WTC11 (cell line): Measurements from ENCODE around the gene SLAMF6. TPM values are rescaled to one million over a fixed set of nuclear protein-coding genes. Genes with fewer than 3 reads are reported as not detected.

Experiments used
- ATAC-seq: fragments of 200-7000 bp; cut with Tn5 transposase; 2 replicates; pipeline ENCODE4 v1.10.0; 2021; ENCODE audit warnings: mild to moderate bottlenecking, moderate library complexity
- CTCF ChIA-PET: fragments of 300-600 bp; sonication (Branson Sonifier 250); formaldehyde crosslinking; loops from one replicate; lab custom pipeline; 2021; ENCODE audit warnings: antibody characterized with exemption; lab: Charles Lee
- POLR2A ChIA-PET: fragments of 350-600 bp; sonication (Branson Sonifier 250); formaldehyde crosslinking; loops from one replicate; lab custom pipeline; 2021; ENCODE audit warnings: antibody characterized with exemption; lab: Charles Lee
- DNase-seq: peaks from one replicate; pipeline ENCODE4 v3.0.0; 2021; ENCODE audit warnings: low spot score
- H3K27ac Mint-ChIP-seq: 2 replicates; pipeline ENCODE4 v1.8.0; 2021; ENCODE audit warnings: mixed read lengths
- H3K27me3 Mint-ChIP-seq: 2 replicates; pipeline ENCODE4 v1.8.0; 2021; ENCODE audit warnings: low read depth, mild to moderate bottlenecking, moderate library complexity, mixed read lengths
- H3K36me3 Mint-ChIP-seq: 2 replicates; pipeline ENCODE4 v1.8.0; 2021; ENCODE audit warnings: mixed read lengths
- H3K4me1 Mint-ChIP-seq: 2 replicates; pipeline ENCODE4 v1.8.0; 2022; ENCODE audit warnings: mixed read lengths
- H3K4me3 Mint-ChIP-seq: 2 replicates; pipeline ENCODE4 v1.8.0; 2021; ENCODE audit warnings: mild to moderate bottlenecking, moderate library complexity, mixed read lengths
- H3K9me3 Mint-ChIP-seq: 2 replicates; pipeline ENCODE4 v1.8.0; 2021; ENCODE audit warnings: mixed read lengths
- ESRRA ChIP-seq: sonication (generic); formaldehyde crosslinking; IDR thresholded peaks from 2 replicates; pipeline ENCODE4 v1.8.1; 2022; ENCODE audit warnings: mild to moderate bottlenecking, missing genetic modification reagents, borderline replicate concordance
- ETV6 ChIP-seq: sonication (generic); formaldehyde crosslinking; IDR thresholded peaks from 2 replicates; pipeline ENCODE4 v1.8.1; 2022; ENCODE audit warnings: mild to moderate bottlenecking, missing genetic modification reagents
- IRF2 ChIP-seq: sonication (generic); formaldehyde crosslinking; IDR thresholded peaks from 2 replicates; pipeline ENCODE4 v1.8.0; 2022; ENCODE audit warnings: low read depth, missing genetic modification reagents, borderline replicate concordance
- MLX ChIP-seq: sonication (generic); formaldehyde crosslinking; IDR thresholded peaks from 2 replicates; pipeline ENCODE4 v1.8.1; 2023; ENCODE audit warnings: mild to moderate bottlenecking, missing genetic modification reagents, moderate library complexity
- NR3C1 ChIP-seq: sonication (generic); formaldehyde crosslinking; conservative IDR thresholded peaks from 2 replicates; pipeline ENCODE4 v1.8.1; 2023; ENCODE audit warnings: low read depth, mild to moderate bottlenecking, missing genetic modification reagents
- RELA ChIP-seq: sonication (generic); formaldehyde crosslinking; IDR thresholded peaks from 2 replicates; pipeline ENCODE4 v1.8.1; 2022; ENCODE audit warnings: missing genetic modification reagents, mild to moderate bottlenecking, borderline replicate concordance
- SMAD4 ChIP-seq: sonication (generic); formaldehyde crosslinking; IDR thresholded peaks from 2 replicates; pipeline ENCODE4 v1.8.0; 2022; ENCODE audit warnings: mild to moderate bottlenecking, missing genetic modification reagents
- TEAD4 ChIP-seq: sonication (generic); formaldehyde crosslinking; IDR thresholded peaks from 2 replicates; pipeline ENCODE4 v1.8.0; 2022; ENCODE audit warnings: mild to moderate bottlenecking, missing genetic modification reagents
- TP53 ChIP-seq: sonication (generic); formaldehyde crosslinking; IDR thresholded peaks from 2 replicates; pipeline ENCODE4 v1.8.1; 2023; ENCODE audit warnings: mild to moderate bottlenecking, missing genetic modification reagents
- ZNF671 ChIP-seq: fragments of 250-450 bp; sonication (Bioruptor Pico); IDR thresholded peaks from 2 replicates; pipeline ENCODE4 v1.8.0; 2021; ENCODE audit warnings: mild to moderate bottlenecking
- total RNA-seq: library from RNA; stranded (reverse); gene quantifications from 3 replicates; pipeline ENCODE4 v1.2.3, GENCODE V29; 2021
- TF ChIP-seq, protein P1 (sequence below): sonication (generic); formaldehyde crosslinking; IDR thresholded peaks from 2 replicates; pipeline ENCODE4 v1.8.1; 2022; ENCODE audit warnings: mild to moderate bottlenecking, missing genetic modification reagents, moderate library complexity, borderline replicate concordance
- TF ChIP-seq, protein P2 (sequence below): sonication (generic); formaldehyde crosslinking; IDR thresholded peaks from 2 replicates; pipeline ENCODE4 v1.8.0; 2023; ENCODE audit warnings: mild to moderate bottlenecking, missing genetic modification reagents
- TF ChIP-seq, protein P3 (sequence below): fragments of 250-450 bp; sonication (Bioruptor Pico); IDR thresholded peaks from 2 replicates; pipeline ENCODE4 v1.9.0; 2021; ENCODE audit warnings: moderate library complexity, mild to moderate bottlenecking, inconsistent platforms, borderline replicate concordance
- TF ChIP-seq, protein P4 (sequence below): sonication (generic); formaldehyde crosslinking; IDR thresholded peaks from 2 replicates; pipeline ENCODE4 v1.8.1; 2023; ENCODE audit warnings: mild to moderate bottlenecking, missing genetic modification reagents, borderline replicate concordance

SLAMF6 gene
- total RNA-seq, 1 experiment from 2014 or later: not detected

- peaks cover 10% of the 10 kb centered on the region for H3K9me3 Mint-ChIP-seq
- ATAC-seq: no peak
- H3K4me3 Mint-ChIP-seq: no peak overlapping the region
- H3K4me1 Mint-ChIP-seq: 0 out of 2 replicates have a peak, but pooled peaks cover 4% of the 10 kb centered on the region
- H3K27me3 Mint-ChIP-seq: peaks cover 3% of the 10 kb centered on the region; the same call in 1 of the 2 replicates
- no peak for DNase-seq
- CTCF ChIA-PET: interaction anchor here (0.9 to 1.6 kb wide), 6 partner anchors 18 to 131 kb away, joined by 3 to 14 read pairs (median 4); no protein-coding TSS in a partner anchor
- TF ChIP-seq, protein P1, sequence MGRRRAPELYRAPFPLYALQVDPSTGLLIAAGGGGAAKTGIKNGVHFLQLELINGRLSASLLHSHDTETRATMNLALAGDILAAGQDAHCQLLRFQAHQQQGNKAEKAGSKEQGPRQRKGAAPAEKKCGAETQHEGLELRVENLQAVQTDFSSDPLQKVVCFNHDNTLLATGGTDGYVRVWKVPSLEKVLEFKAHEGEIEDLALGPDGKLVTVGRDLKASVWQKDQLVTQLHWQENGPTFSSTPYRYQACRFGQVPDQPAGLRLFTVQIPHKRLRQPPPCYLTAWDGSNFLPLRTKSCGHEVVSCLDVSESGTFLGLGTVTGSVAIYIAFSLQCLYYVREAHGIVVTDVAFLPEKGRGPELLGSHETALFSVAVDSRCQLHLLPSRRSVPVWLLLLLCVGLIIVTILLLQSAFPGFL (CRISPR knock-in tag): no peak
- TF ChIP-seq ESRRA (CRISPR knock-in tag) (no peak), ETV6 (no peak), TEAD4 (CRISPR knock-in tag) (no peak), RELA (CRISPR knock-in tag) (no peak), MLX (no peak)
- TF ChIP-seq, protein P2, sequence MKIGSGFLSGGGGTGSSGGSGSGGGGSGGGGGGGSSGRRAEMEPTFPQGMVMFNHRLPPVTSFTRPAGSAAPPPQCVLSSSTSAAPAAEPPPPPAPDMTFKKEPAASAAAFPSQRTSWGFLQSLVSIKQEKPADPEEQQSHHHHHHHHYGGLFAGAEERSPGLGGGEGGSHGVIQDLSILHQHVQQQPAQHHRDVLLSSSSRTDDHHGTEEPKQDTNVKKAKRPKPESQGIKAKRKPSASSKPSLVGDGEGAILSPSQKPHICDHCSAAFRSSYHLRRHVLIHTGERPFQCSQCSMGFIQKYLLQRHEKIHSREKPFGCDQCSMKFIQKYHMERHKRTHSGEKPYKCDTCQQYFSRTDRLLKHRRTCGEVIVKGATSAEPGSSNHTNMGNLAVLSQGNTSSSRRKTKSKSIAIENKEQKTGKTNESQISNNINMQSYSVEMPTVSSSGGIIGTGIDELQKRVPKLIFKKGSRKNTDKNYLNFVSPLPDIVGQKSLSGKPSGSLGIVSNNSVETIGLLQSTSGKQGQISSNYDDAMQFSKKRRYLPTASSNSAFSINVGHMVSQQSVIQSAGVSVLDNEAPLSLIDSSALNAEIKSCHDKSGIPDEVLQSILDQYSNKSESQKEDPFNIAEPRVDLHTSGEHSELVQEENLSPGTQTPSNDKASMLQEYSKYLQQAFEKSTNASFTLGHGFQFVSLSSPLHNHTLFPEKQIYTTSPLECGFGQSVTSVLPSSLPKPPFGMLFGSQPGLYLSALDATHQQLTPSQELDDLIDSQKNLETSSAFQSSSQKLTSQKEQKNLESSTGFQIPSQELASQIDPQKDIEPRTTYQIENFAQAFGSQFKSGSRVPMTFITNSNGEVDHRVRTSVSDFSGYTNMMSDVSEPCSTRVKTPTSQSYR (CRISPR knock-in tag): no peak
- TF ChIP-seq, protein P3, sequence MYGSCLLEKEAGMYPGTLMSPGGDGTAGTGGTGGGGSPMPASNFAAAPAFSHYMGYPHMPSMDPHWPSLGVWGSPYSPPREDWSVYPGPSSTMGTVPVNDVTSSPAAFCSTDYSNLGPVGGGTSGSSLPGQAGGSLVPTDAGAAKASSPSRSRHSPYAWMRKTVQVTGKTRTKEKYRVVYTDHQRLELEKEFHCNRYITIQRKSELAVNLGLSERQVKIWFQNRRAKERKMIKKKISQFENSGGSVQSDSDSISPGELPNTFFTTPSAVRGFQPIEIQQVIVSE (CRISPR knock-in tag): no peak
- no peak overlapping the region for H3K27ac Mint-ChIP-seq
- POLR2A ChIA-PET: no interaction called here
- H3K36me3 Mint-ChIP-seq: no peaks in the 10 kb centered on the region
Measured at GRCh38 chr1:160549665-160550006, 26.6 kb upstream of the SLAMF6 start.

DNA sequence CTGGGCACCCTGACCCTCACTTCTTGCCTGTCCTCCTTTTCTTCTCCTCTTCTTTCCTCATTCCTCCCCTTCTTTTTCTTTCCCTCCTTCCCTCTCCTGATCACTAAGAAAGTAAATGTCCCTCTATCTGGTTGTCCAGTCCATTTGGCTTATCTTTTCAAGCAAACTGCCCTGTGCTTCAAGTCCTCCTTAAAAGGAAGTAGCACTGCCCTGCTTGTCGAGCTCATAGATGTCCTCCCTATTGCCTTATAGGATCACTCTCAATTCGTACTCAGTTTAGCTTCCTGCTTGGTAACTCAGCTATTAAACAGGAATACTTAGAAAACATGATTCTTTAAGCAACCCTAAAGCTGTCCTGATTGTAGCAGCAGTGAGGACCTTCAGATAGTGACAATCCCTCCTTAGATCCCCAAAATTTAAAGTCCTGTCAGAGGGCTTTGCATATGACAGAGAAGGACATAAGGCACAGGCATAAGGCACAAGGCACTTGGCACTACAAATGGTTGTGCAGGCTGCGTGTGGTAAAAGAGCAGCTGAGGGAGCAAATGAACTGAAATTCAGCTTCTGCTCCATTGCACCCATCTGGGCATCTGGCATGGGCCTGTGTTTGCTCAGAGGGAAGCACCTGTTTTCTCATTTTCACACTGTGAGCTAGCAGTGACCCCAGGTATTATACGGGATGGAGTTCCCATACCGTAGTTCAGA lies 26.1 kb upstream of the SLAMF6 start:
- DNase-seq (no peak), ATAC-seq (no peak)
- TF ChIP-seq IRF2 (CRISPR knock-in tag): no peak
- TF ChIP-seq TP53: no peak
- TF ChIP-seq ZNF671 (CRISPR knock-in tag): no peak
- no peak for TF ChIP-seq NR3C1 (CRISPR knock-in tag)
- TF ChIP-seq, protein P4, sequence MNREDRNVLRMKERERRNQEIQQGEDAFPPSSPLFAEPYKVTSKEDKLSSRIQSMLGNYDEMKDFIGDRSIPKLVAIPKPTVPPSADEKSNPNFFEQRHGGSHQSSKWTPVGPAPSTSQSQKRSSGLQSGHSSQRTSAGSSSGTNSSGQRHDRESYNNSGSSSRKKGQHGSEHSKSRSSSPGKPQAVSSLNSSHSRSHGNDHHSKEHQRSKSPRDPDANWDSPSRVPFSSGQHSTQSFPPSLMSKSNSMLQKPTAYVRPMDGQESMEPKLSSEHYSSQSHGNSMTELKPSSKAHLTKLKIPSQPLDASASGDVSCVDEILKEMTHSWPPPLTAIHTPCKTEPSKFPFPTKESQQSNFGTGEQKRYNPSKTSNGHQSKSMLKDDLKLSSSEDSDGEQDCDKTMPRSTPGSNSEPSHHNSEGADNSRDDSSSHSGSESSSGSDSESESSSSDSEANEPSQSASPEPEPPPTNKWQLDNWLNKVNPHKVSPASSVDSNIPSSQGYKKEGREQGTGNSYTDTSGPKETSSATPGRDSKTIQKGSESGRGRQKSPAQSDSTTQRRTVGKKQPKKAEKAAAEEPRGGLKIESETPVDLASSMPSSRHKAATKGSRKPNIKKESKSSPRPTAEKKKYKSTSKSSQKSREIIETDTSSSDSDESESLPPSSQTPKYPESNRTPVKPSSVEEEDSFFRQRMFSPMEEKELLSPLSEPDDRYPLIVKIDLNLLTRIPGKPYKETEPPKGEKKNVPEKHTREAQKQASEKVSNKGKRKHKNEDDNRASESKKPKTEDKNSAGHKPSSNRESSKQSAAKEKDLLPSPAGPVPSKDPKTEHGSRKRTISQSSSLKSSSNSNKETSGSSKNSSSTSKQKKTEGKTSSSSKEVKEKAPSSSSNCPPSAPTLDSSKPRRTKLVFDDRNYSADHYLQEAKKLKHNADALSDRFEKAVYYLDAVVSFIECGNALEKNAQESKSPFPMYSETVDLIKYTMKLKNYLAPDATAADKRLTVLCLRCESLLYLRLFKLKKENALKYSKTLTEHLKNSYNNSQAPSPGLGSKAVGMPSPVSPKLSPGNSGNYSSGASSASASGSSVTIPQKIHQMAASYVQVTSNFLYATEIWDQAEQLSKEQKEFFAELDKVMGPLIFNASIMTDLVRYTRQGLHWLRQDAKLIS (CRISPR knock-in tag): no peak
- TF ChIP-seq SMAD4 (CRISPR knock-in tag): no peak
- Mint-ChIP-seq H3K4me3 (no peak overlapping the region), H3K9me3 (peaks cover 10% of the 10 kb centered on the region), H3K4me1 (0 out of 2 replicates have a peak, but pooled peaks cover 4% of the 10 kb centered on the region), H3K27me3 (peaks cover 3% of the 10 kb centered on the region; the same call in 1 of the 2 replicates), H3K27ac (no peak overlapping the region), H3K36me3 (no peaks in the 10 kb centered on the region)
- ChIA-PET POLR2A (no interaction called here), CTCF (interaction anchor here (1.1 to 1.9 kb wide), 5 partner anchors 58 to 132 kb away, joined by 3 to 14 read pairs (median 5); no protein-coding TSS in a partner anchor)
